Amygdala (tissue), 56 donors: ENCODE measurements around the gene AGTRAP.

ENCODE experiments used
- DNase-seq, 56 donors: peaks; one replicate each; lab custom pipeline; 2025; lab: John Stamatoyannopoulos, UW

AGTRAP gene

DNA sequence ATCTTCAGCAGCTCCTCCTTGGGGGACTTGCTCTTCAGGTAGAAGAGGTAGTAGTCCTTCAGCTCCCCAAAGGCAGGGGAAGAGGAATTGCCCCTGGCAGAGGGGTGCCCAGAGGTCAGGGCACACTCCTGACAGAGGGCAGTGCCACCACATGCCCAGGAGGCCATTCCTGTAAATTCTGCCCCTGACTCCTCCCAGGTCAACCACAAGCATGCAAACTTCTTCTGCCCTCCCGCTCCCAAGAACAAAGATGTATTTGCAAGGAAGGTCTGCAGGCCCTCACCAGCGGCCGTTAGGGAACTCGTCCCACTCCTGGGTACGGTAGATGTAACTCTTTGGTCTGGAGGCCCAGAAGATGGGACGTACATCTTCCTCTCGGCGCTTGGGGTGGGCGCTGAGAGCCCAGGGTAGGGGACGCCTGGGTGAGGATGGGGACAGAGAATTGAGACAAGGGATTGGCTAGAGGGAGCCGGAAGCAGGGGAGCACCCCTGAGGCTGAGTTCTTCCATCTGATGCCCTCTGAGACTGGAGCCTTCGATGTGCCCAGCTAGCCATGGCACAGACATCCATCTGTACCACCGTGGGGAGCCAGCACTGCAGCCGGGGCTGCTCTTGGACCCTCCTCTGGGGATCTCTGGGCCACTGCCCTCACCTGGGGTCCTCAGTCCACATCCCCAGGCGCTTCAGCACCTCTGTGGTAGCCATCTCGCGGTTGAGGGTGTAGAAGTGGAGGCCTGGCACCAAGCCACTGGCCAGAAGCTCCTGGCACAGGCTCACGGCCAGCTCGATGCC lies 58.7 kb downstream of the AGTRAP start:
- no peak for DNase-seq

DNA sequence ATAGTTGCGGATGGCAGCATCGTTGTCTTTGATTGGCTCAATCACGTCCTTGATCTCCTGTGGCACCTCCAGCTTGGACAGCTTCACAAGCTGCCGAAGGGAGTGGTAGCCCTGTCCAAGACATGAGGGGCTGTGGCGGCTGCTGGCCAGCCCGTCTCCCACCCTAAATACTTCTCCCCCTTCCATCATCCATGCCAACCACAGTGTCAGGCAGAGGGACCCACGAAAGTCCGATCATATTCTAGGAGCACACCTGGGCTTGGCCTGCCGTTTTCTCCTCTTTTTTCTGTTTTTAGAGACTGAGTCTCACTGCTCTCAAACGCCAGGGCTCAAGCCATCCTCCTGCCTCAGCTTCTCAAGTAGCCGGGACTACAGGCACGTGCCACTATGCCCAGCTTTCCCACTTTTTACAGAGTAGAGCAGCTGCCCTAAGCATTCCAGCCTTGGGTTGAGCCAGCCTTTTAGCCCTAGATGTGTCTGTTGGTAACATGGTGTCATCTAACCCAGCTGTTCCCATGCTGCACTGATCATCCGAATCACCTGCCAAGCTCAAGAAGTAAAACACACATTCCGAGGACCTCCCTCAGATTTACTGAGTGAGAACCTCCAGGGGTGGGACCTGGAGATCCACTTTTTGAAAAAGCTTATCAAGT lies 59.4 kb downstream of the AGTRAP start:
- no peak for DNase-seq

DNA sequence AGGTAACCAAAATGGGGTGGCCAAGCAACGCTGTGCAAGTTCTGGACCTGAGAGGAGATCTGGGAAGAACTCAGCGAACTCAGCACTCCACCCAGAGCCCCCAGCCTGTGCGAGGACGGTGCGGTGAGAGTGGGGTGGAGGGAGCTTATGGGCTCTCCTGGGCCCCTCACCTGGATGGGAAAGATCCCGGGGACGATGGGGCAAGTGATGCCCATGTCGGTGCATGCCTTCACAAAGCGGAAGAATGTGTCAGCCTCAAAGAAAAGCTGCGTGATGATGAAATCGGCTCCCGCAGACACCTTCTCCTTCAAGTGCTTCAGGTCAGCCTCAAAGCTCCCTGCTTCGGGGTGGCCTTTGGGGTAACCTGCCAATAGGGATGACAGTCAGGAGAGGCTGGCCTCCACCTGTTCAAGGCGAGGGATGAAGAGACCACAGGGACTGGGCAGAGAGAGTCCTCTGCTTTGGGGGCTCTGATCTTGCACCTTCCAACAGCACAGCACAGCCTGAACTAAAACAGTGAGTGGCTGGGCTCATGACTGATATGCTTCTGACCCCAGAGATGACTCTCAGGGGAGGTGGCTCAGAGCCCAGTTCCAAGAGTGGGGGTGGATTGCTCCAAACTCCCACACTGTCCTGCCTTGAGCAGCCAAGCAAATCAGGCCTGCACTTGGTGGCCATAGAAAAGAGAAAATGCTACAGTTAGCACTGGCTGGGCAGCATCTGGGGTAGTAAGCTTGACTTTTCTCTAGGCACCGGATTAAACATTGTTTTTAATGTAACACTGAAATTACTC lies 60.3 kb downstream of the AGTRAP start:
- no peak for DNase-seq

DNA sequence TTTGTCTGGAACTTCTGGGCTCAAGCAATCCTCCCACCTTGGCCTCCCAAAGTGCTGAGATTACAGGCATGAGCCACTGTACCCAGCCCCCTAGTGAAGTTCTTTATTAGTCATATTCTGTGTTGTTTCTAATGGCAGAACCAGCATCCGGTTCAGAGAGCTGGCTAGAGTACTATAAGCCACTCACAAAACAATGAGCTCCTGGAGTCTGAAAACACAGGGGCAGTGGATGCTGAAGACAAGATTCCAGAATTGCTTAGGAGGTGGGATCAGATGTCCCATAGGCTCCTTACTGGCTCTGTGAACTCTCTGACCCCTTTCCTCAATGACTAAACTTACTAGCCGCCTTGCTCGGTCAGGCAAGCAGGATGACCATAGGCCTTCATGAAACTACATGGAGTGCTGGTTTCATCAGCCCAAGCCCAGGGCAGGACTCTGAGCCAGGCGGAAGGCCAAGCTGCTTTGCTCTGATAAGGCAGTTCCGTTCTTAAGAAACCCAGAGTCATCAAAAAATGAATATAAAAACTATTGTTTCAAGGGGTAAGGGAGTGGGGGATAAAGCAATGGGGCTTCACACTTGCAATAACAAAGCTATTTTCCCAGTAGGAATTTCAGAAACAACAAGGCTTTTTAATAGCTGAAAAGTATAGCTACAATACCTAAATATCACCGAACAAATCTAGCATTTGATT lies 61.7 kb downstream of the AGTRAP start:
- DNase-seq: no peak

DNA sequence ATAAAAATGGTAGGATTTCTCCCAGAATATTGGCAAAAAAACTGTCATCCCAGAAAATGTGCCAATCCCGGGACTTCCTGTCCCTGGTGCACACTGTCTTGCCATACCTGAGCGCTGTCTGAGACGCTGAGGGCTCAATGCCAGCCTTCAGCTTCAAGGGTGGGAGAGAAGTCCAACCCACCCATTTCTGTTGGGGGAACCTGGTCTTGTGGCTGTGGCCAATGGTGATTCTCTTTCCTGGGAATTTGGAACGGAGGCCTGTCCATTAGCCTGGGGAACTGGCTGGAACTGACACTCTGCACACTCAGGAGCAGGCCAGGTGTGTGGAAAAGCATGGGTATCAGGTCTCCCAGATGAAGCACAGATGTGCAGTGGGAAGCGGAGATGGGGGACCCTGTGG lies 63.2 kb downstream of the AGTRAP start:
- no peak for DNase-seq

DNA sequence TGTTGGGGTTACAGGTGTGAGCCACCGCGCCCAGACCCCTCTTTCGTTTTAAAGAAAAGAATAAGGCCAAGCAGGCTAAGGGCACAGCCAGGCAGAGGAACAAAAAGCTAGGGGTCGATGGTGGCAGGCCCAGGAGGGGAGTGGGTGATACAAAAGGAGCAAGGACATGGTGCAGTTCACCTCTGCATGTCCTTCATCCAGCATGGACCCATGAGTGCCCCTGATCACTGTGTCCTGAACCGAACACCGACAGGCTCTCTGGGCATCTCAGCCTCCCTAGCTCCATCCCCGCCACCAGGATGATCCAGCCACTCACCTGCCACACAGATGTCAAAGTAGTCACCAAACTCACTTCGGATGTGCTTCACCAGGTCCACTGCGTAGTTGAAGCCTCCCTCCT lies 64.0 kb downstream of the AGTRAP start:
- DNase-seq: no peak

DNA sequence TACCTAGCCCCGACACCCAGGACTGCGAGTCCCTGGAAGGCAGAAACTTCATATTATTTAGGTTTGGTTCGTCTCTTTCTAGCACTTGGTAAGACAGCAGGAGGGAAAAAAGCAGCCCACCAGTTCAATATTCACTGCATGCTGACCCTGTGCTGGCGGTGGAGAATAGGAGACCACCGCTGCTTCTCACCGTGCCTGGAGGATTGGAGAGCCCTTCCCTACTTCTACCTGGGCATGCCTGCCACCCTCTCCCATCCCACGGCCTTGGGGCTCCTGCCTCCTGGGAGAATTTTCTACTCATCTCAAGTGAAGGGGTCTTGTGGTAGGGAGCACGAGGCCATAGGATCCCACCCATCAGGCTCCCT lies 64.4 kb downstream of the AGTRAP start:
- no peak for DNase-seq
